PC-9 (cell line): ENCODE measurements around the gene AMBRA1. TPM values are rescaled to one million over a fixed set of nuclear protein-coding genes. Genes with fewer than 3 reads are reported as not detected.
A peak's percentile ranks its signal among the peaks of the same experiment; 100 is the strongest.

Experiments
- BruUV-seq: library from RNA; stranded (reverse); fragments of 400-500 nt; replicated peaks from 2 replicates; lab custom pipeline; 2021; lab: Mats Ljungman, UMichigan
- CTCF ChIA-PET: fragments of 300-600 bp; sonication (Branson Sonifier 250); formaldehyde crosslinking; loops from one replicate; lab custom pipeline; 2022; ENCODE audit warnings: antibody characterized with exemption; lab: Charles Lee
- POLR2A ChIA-PET: fragments of 300-600 bp; sonication (Branson Sonifier 250); formaldehyde crosslinking; loops from one replicate; lab custom pipeline; 2022; ENCODE audit warnings: antibody characterized with exemption; ENCODE audit not compliant: unreplicated experiment; lab: Charles Lee
- DNase-seq, 2 experiments: peaks; one replicate each; pipeline versions ENCODE4 v3.0.0 to v3.0.0-alpha.2; 2015 to 2022; ENCODE audit warnings: mixed read lengths in 1 of 2
- H2AFZ ChIP-seq: fragments of 200-600 bp; sonication (generic); 2 replicates; pipeline ENCODE4 v1.8.1; 2017; ENCODE audit warnings: antibody characterized with exemption
- H3F3A ChIP-seq: fragments of 200-600 bp; sonication (generic); 2 replicates; pipeline ENCODE4 v1.8.1; 2017; ENCODE audit warnings: antibody characterized with exemption, mild to moderate bottlenecking, low read depth; ENCODE audit not compliant: insufficient read depth
- H3K27ac ChIP-seq: fragments of 200-600 bp; sonication (generic); 2 replicates; pipeline ENCODE4 v1.6.1; 2016; ENCODE audit warnings: mixed run types
- H3K27me3 ChIP-seq: fragments of 200-600 bp; sonication (generic); 2 replicates; pipeline ENCODE4 v1.6.1; 2016; ENCODE audit warnings: low read depth, mixed run types; ENCODE audit not compliant: insufficient read depth
- H3K36me3 ChIP-seq: fragments of 200-600 bp; sonication (generic); 2 replicates; pipeline ENCODE4 v1.6.1; 2016; ENCODE audit warnings: low read depth, mixed run types
- H3K4me1 ChIP-seq: fragments of 200-600 bp; sonication (generic); replicated peaks from 2 replicates; pipeline ENCODE4 v1.6.1; 2016; ENCODE audit warnings: mixed run types; ENCODE audit not compliant: insufficient read depth
- H3K4me2 ChIP-seq: fragments of 200-600 bp; sonication (generic); 2 replicates; pipeline ENCODE4 v1.6.1; 2017; ENCODE audit warnings: mixed run types
- H3K4me3 ChIP-seq: fragments of 200-600 bp; sonication (generic); 2 replicates; pipeline ENCODE4 v1.6.1; 2016; ENCODE audit warnings: mixed run types
- H3K79me2 ChIP-seq: fragments of 200-600 bp; sonication (generic); 2 replicates; pipeline ENCODE4 v1.6.1; 2017; ENCODE audit warnings: low read depth, mixed run types
- H3K9me2 ChIP-seq: fragments of 200-600 bp; sonication (generic); 2 replicates; pipeline ENCODE4 v1.8.1; 2017; ENCODE audit warnings: mild to moderate bottlenecking; ENCODE audit not compliant: insufficient read depth
- H3K9me3 ChIP-seq: fragments of 200-600 bp; sonication (generic); 2 replicates; pipeline ENCODE4 v1.8.1; 2016; ENCODE audit warnings: low read depth; ENCODE audit not compliant: insufficient read depth
- H4K20me1 ChIP-seq: fragments of 200-600 bp; sonication (generic); 2 replicates; pipeline ENCODE4 v1.8.1; 2017; ENCODE audit not compliant: insufficient read depth
- CTCF ChIP-seq: fragments of 200-600 bp; sonication (generic); conservative IDR thresholded peaks from 2 replicates; pipeline ENCODE4 v1.6.1; 2017; ENCODE audit warnings: mixed run types, antibody characterized with exemption, mild to moderate bottlenecking, moderate library complexity
- EZH2 ChIP-seq: fragments of 200-600 bp; sonication (generic); IDR thresholded peaks from 2 replicates; pipeline ENCODE4 v1.8.0; 2017; ENCODE audit warnings: antibody characterized with exemption, low read depth
- intact Hi-C: fragments of 100-400 bp; cut with micrococcal nuclease; formaldehyde crosslinking; loops from one replicate; pipeline ENCODE4 v1.10.0; 2022; ENCODE audit not compliant: unreplicated experiment
- total RNA-seq: library from RNA; stranded (reverse); gene quantifications from 2 replicates; pipeline ENCODE4 v1.2.3, GENCODE V29; 2021

AMBRA1 gene
- total RNA-seq, 1 experiment from 2014 or later: 41.4 TPM

GRCh38 chr11:46557684-46558151 is 36.1 kb downstream of the AMBRA1 start:
- Histone ChIP-seq H3K27me3 (no peaks in the 10 kb centered on the region), H3K36me3 (no peaks in the 10 kb centered on the region), H3K79me2 (peaks cover 88% of the 10 kb centered on the region), H3K4me1 (peaks cover 89% of the 10 kb centered on the region), H2AFZ (no peak overlapping the region), H3K4me2 (peak overlapping the region; percentile 61), H3K4me3 (no peak overlapping the region), H4K20me1 (no peaks in the 10 kb centered on the region), H3K9me3 (no peaks in the 10 kb centered on the region), H3F3A (peaks cover 61% of the 10 kb centered on the region), H3K9me2 (no peaks in the 10 kb centered on the region), H3K27ac (peak overlapping the region; percentile 66)
- CTCF ChIA-PET: no interaction called here
- BruUV-seq: no TSS peak
- intact Hi-C loops: no loop called here
- DNase-seq: peak; percentile 31 to 70
- TF ChIP-seq EZH2 (no peak), CTCF (no peak)
- POLR2A ChIA-PET: no interaction called here

- Histone ChIP-seq H3K27me3 (no peaks in the 10 kb centered on the region), H3K4me1 (peaks cover 75% of the 10 kb centered on the region), H3K36me3 (no peaks in the 10 kb centered on the region), H3K79me2 (peaks cover 89% of the 10 kb centered on the region), H4K20me1 (no peaks in the 10 kb centered on the region), H3K4me2 (peak overlapping the region; percentile 77), H3F3A (peaks cover 56% of the 10 kb centered on the region), H2AFZ (no peak overlapping the region), H3K9me2 (no peaks in the 10 kb centered on the region), H3K4me3 (peak overlapping the region; percentile 43; the same call in 1 of the 2 replicates), H3K27ac (peak overlapping the region; percentile 95), H3K9me3 (no peaks in the 10 kb centered on the region)
- intact Hi-C loops: loop anchor here (2.0 kb wide), 1 partner anchor 61 kb away; the partner anchor contains the start of genes ATG13 and HARBI1
- POLR2A ChIA-PET: interaction anchor here (0.6 to 0.8 kb wide), 2 partner anchors 64 to 158 kb away, joined by 5 to 6 read pairs; no protein-coding TSS in a partner anchor
- peak in 1 of 2 experiments; percentile 71 for DNase-seq
- CTCF ChIA-PET: interaction anchor here (0.6 to 1.6 kb wide), 3 partner anchors 26 to 509 kb away, joined by 3 to 12 read pairs (median 4); partner anchors contain the start of genes ATG13 and HARBI1
- BruUV-seq: no TSS peak
- TF ChIP-seq CTCF (no peak), EZH2 (no peak)
These were observed 38.4 kb downstream of the AMBRA1 start for GRCh38 chr11:46555267-46556054.
